GM12891 (cell line): ENCODE data around the gene BRIP1.

Experiments
- PAX5 ChIP-seq: IDR thresholded peaks from 2 replicates; pipeline ENCODE4 v1.6.1; 2011; ENCODE audit warnings: low read length, moderate library complexity, mild to moderate bottlenecking; ENCODE audit not compliant: insufficient read depth, severe bottlenecking
- POLR2A ChIP-seq: IDR thresholded peaks from 2 replicates; pipeline ENCODE4 v1.6.1; 2011; ENCODE audit warnings: low read depth, low read length, control low read depth
- POLR2AphosphoS5 ChIP-seq: IDR thresholded peaks from 2 replicates; pipeline ENCODE4 v1.6.1; 2011; ENCODE audit warnings: low read depth, low read length, control low read depth
- SPI1 ChIP-seq: IDR thresholded peaks from 2 replicates; pipeline ENCODE4 v1.6.1; 2011; ENCODE audit warnings: low read depth, low read length, control low read depth

- no peak for TF ChIP-seq POLR2A
- TF ChIP-seq SPI1 = no peak
- TF ChIP-seq PAX5 = no peak
- no peak for TF ChIP-seq POLR2AphosphoS5
Measured at GRCh38 chr17:61704935-61705449, 158.3 kb downstream of the BRIP1 start.
